ENCODE data around the gene TAC4. TPM values are rescaled to one million over a fixed set of nuclear protein-coding genes. Genes with fewer than 3 reads are reported as not detected.

The TAC4 gene
- total and polyA plus RNA-seq, 2 of the 13 experiments (the other 11 are each of a cell fraction or from before 2014, with no cell fraction given), result not detected

- no peak for TF ChIP-seq RBM22 (optimal IDR thresholded peaks at IDR 0.05; ENCODE audit: low read length)
- TF ChIP-seq HIVEP1 (CRISPR knock-in tag; IDR thresholded peaks at IDR 0.05), result peak; percentile 68
- TF ChIP-seq CERS6 (CRISPR knock-in tag; IDR thresholded peaks at IDR 0.05), result no peak
- peak; percentile 13; the same call in 1 of the 2 replicates for TF ChIP-seq ZFP90 (CRISPR knock-in tag; IDR thresholded peaks at IDR 0.05; ENCODE audit: borderline replicate concordance)
- 0 out of 2 replicates have a peak, but pooled peaks have one; percentile 51 for TF ChIP-seq ZNF30 (CRISPR knock-in tag; IDR thresholded peaks at IDR 0.05)
- TF ChIP-seq HMGXB3 (CRISPR knock-in tag; IDR thresholded peaks at IDR 0.05; ENCODE audit: borderline replicate concordance), result 0 out of 2 replicates have a peak, but pooled peaks have one; percentile 49
- 0 out of 2 replicates have a peak, but pooled peaks have one; percentile 55 for TF ChIP-seq ZNF83 (CRISPR knock-in tag; IDR thresholded peaks at IDR 0.05; ENCODE audit: borderline replicate concordance)
- TF ChIP-seq GATAD1 (CRISPR knock-in tag; IDR thresholded peaks at IDR 0.05), result no peak; the same call in 1 of the 2 replicates
- peak; percentile 33; the same call in 1 of the 2 replicates for TF ChIP-seq ARID5B (CRISPR knock-in tag; IDR thresholded peaks at IDR 0.05)
- no peak for TF ChIP-seq ZNF672 (CRISPR knock-in tag; IDR thresholded peaks at IDR 0.05)
- TF ChIP-seq ZMYM4 (CRISPR knock-in tag; IDR thresholded peaks at IDR 0.05), result peak; percentile 31; the same call in 1 of the 2 replicates
- TF ChIP-seq MTF2 (CRISPR knock-in tag; IDR thresholded peaks at IDR 0.05; ENCODE audit: borderline replicate concordance), result peak; percentile 94; the same call in 1 of the 2 replicates
- TF ChIP-seq ZNF503 (CRISPR knock-in tag; IDR thresholded peaks at IDR 0.05), result no peak
- TF ChIP-seq ZNF891 (CRISPR knock-in tag; IDR thresholded peaks at IDR 0.05), result peak; percentile 66; the same call in 1 of the 2 replicates
- TF ChIP-seq MAFG (CRISPR knock-in tag; IDR thresholded peaks at IDR 0.05), result no peak
- TF ChIP-seq SSRP1 (CRISPR knock-in tag; IDR thresholded peaks at IDR 0.05), result no peak
Measured at GRCh38 chr17:49851387-49852291, 3.8 kb upstream of the TAC4 start (continued).

Measured in HepG2 (cell line).